Measurements from ENCODE around the gene NOS3. TPM values are rescaled to one million over a fixed set of nuclear protein-coding genes. Genes with fewer than 3 reads are reported as not detected.

Gene NOS3
- total and polyA plus RNA-seq, 2 of the 13 experiments (the other 11 are each of a cell fraction or from before 2014, with no cell fraction given), result 3.7 to 7.5 TPM

DNA sequence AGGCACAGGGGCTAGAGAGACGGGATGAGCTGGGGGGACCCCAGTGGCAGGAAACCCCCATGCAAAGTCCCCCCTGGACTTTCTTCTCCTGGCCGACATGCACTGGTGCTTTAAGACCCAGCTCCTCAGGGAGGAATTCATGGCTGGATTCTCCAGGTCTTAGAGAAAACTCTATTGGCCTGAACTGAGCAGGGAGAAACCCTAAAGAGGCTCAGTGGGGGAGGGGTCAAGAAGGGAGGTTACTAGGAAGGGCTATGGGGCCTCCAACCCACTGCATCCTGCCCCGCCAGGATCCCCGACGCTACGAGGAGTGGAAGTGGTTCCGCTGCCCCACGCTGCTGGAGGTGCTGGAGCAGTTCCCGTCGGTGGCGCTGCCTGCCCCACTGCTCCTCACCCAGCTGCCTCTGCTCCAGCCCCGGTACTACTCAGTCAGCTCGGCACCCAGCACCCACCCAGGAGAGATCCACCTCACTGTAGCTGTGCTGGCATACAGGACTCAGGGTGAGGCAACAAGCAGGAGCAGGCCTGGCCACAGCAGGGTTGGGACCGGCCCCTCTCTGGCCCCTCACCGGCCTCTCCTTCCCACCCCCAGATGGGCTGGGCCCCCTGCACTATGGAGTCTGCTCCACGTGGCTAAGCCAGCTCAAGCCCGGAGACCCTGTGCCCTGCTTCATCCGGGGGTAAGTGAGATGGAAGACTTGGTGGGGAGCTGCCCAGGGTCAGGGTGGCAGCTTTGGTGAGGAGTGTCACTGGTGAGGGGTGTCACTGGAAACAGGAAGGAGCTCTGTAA is 19.7 kb downstream of the NOS3 start (continued):
- TF ChIP-seq ZFP82 (CRISPR knock-in tag; IDR thresholded peaks at IDR 0.05; ENCODE audit: borderline replicate concordance) (no peak), SMAD1 (CRISPR knock-in tag; IDR thresholded peaks at IDR 0.05; ENCODE audit: borderline replicate concordance, low read depth) (no peak), HOXA9 (CRISPR knock-in tag; IDR thresholded peaks at IDR 0.05; ENCODE audit: borderline replicate concordance) (no peak), BRD4 (CRISPR knock-in tag; IDR thresholded peaks at IDR 0.05) (peak; percentile 83), ZNF567 (CRISPR knock-in tag; IDR thresholded peaks at IDR 0.05; ENCODE audit: borderline replicate concordance) (0 out of 2 replicates have a peak, but pooled peaks have one; percentile 56), HOXA7 (CRISPR knock-in tag; IDR thresholded peaks at IDR 0.05) (no peak), SUZ12 (IDR thresholded peaks at IDR 0.05; ENCODE audit: low read depth, low read length) (no peak), SATB2 (CRISPR knock-in tag; IDR thresholded peaks at IDR 0.05) (no peak), MIXL1 (CRISPR knock-in tag; IDR thresholded peaks at IDR 0.05) (no peak), KAT8 (CRISPR knock-in tag; IDR thresholded peaks at IDR 0.05) (0 out of 2 replicates have a peak, but pooled peaks have one; percentile 24), MIER2 (CRISPR knock-in tag; IDR thresholded peaks at IDR 0.05) (no peak), ZKSCAN8 (CRISPR knock-in tag; IDR thresholded peaks at IDR 0.05; ENCODE audit: borderline replicate concordance) (no peak), JDP2 (CRISPR knock-in tag; IDR thresholded peaks at IDR 0.05; ENCODE audit: borderline replicate concordance) (no peak), ZNF564 (CRISPR knock-in tag; IDR thresholded peaks at IDR 0.05) (peak; percentile 55; the same call in 1 of the 2 replicates), KLF13 (CRISPR knock-in tag; IDR thresholded peaks at IDR 0.05) (0 out of 2 replicates have a peak, but pooled peaks have one; percentile 28)
- TF ChIP-seq, protein P1, sequence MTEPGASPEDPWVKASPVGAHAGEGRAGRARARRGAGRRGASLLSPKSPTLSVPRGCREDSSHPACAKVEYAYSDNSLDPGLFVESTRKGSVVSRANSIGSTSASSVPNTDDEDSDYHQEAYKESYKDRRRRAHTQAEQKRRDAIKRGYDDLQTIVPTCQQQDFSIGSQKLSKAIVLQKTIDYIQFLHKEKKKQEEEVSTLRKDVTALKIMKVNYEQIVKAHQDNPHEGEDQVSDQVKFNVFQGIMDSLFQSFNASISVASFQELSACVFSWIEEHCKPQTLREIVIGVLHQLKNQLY (CRISPR knock-in tag; IDR thresholded peaks at IDR 0.05), result no peak
- TF ChIP-seq, protein P2, sequence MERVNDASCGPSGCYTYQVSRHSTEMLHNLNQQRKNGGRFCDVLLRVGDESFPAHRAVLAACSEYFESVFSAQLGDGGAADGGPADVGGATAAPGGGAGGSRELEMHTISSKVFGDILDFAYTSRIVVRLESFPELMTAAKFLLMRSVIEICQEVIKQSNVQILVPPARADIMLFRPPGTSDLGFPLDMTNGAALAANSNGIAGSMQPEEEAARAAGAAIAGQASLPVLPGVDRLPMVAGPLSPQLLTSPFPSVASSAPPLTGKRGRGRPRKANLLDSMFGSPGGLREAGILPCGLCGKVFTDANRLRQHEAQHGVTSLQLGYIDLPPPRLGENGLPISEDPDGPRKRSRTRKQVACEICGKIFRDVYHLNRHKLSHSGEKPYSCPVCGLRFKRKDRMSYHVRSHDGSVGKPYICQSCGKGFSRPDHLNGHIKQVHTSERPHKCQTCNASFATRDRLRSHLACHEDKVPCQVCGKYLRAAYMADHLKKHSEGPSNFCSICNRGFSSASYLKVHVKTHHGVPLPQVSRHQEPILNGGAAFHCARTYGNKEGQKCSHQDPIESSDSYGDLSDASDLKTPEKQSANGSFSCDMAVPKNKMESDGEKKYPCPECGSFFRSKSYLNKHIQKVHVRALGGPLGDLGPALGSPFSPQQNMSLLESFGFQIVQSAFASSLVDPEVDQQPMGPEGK (CRISPR knock-in tag; IDR thresholded peaks at IDR 0.05), result peak; percentile 70; the same call in 1 of the 2 replicates
- TF ChIP-seq, protein P3, sequence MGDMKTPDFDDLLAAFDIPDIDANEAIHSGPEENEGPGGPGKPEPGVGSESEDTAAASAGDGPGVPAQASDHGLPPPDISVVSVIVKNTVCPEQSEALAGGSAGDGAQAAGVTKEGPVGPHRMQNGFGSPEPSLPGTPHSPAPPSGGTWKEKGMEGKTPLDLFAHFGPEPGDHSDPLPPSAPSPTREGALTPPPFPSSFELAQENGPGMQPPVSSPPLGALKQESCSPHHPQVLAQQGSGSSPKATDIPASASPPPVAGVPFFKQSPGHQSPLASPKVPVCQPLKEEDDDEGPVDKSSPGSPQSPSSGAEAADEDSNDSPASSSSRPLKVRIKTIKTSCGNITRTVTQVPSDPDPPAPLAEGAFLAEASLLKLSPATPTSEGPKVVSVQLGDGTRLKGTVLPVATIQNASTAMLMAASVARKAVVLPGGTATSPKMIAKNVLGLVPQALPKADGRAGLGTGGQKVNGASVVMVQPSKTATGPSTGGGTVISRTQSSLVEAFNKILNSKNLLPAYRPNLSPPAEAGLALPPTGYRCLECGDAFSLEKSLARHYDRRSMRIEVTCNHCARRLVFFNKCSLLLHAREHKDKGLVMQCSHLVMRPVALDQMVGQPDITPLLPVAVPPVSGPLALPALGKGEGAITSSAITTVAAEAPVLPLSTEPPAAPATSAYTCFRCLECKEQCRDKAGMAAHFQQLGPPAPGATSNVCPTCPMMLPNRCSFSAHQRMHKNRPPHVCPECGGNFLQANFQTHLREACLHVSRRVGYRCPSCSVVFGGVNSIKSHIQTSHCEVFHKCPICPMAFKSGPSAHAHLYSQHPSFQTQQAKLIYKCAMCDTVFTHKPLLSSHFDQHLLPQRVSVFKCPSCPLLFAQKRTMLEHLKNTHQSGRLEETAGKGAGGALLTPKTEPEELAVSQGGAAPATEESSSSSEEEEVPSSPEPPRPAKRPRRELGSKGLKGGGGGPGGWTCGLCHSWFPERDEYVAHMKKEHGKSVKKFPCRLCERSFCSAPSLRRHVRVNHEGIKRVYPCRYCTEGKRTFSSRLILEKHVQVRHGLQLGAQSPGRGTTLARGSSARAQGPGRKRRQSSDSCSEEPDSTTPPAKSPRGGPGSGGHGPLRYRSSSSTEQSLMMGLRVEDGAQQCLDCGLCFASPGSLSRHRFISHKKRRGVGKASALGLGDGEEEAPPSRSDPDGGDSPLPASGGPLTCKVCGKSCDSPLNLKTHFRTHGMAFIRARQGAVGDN (CRISPR knock-in tag; IDR thresholded peaks at IDR 0.05), result peak; percentile 92
- TF ChIP-seq, protein P4, sequence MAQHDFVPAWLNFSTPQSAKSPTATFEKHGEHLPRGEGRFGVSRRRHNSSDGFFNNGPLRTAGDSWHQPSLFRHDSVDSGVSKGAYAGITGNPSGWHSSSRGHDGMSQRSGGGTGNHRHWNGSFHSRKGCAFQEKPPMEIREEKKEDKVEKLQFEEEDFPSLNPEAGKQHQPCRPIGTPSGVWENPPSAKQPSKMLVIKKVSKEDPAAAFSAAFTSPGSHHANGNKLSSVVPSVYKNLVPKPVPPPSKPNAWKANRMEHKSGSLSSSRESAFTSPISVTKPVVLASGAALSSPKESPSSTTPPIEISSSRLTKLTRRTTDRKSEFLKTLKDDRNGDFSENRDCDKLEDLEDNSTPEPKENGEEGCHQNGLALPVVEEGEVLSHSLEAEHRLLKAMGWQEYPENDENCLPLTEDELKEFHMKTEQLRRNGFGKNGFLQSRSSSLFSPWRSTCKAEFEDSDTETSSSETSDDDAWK (CRISPR knock-in tag; IDR thresholded peaks at IDR 0.05), result no peak
- TF ChIP-seq, protein P5, sequence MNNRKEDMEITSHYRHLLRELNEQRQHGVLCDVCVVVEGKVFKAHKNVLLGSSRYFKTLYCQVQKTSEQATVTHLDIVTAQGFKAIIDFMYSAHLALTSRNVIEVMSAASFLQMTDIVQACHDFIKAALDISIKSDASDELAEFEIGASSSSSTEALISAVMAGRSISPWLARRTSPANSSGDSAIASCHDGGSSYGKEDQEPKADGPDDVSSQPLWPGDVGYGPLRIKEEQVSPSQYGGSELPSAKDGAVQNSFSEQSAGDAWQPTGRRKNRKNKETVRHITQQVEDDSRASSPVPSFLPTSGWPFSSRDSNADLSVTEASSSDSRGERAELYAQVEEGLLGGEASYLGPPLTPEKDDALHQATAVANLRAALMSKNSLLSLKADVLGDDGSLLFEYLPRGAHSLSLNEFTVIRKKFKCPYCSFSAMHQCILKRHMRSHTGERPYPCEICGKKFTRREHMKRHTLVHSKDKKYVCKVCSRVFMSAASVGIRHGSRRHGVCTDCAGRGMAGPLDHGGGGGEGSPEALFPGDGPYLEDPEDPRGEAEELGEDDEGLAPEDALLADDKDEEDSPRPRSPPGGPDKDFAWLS (CRISPR knock-in tag; IDR thresholded peaks at IDR 0.05; ENCODE audit: borderline replicate concordance), result no peak
